Activated CD4-positive, CD25-positive, alpha-beta regulatory T cell treated with anti-CD3 and anti-CD28 coated beads, Interleukin-2, amount 50 U/mL, for 16 hours (primary cell): Measurements from ENCODE around the gene PLP1.
"Not testable (repeated sequence)": the region's sequence is repeated elsewhere in the genome, so short reads cannot be mapped to it uniquely, and the experiment has no call there.

ENCODE experiments used
- DNase-seq: peaks from one replicate; pipeline ENCODE4 v3.0.0-alpha.2; 2020; ENCODE audit warnings: low read depth, low spot score

Gene PLP1

DNA sequence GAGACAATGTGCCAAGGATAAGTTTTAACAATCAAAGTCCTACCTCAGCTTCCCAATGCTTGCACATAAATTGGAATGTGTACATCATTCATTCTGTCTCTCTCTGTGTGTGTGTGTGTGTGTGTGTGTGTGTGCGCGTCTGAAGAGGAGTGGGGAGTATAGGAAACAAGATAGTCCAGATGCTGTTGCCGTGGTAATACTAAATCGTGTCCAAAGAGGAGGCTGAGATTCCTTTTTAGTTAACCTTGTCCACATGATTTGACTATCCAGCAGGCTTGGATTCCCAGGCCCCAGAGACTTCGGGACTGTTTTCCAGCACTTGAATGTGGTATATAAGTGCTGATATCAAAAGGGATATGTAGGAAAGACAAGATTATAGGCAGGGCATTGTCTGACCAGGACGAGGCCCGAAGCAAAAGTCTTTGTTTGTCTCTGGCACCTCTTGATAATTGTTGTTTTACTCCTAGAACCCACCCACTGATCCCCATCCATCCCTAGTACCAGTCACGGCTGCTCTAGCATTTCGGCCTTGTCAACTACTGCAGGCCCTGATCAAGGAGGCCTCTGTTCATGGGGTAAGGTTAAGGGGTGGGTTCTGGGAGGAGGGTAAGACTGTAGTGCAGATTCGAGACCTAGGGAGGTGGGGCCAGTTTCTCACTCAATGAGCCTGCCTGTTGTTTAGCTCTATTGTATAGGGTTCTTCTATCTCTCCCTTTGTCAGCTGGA lies 3.9 kb downstream of the PLP1 start:
- DNase-seq: no peak

DNA sequence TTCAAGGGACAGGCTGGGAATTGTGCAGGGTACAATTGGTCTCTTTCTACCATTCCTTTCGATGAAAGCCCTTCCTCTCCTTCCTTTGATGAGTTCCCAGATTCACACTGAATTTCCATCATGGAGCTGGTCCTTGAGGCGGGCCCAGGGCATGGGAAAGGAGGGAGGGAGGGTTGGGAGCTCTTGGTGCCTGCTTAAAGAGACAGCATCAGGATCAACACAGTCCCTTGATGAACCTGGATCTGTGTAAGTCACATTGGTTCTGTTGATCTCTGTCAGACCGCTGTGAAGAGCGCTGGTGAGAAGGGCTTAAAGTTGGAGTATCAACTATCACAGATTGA lies 4.4 kb downstream of the PLP1 start:
- no peak for DNase-seq

DNA sequence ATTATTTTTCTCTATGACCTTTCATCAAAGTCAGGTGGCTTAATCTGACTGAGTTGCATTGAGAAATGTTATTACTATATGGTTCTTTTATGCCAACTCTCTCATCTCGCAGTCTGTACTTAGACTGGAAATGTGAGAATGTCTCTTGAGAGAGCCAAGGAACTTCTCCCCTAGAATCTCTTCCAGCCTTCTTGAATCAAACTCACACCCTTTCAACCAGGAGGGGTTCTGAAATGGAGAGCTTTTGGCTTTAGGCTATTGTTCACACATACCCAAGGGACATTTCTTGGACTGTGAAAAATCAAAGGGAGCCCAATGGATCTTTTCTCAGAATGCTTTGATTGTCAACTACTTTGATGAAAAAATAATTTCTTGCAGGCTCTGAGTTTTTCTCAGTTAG lies 5.1 kb downstream of the PLP1 start:
- no peak for DNase-seq

DNA sequence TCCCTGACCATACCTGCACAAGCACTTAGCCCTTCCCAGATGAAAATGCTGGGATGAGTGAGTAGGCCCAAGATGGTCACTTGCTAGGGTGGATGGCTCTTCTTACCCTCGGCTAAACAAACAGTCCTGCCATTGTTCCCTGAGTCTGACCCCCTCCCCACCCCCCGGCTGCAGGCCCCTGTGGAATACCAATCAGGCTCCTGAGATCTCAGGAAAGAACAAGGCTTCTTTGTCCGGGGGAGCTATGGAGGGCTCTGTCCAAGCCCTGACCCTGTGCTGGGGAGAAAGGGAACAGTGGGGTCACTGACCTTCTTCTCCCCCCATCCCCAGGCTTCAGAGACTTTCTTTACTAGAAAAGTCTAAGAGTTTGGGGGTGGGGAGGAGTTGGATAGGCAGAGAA lies 6.0 kb downstream of the PLP1 start:
- no peak for DNase-seq

DNA sequence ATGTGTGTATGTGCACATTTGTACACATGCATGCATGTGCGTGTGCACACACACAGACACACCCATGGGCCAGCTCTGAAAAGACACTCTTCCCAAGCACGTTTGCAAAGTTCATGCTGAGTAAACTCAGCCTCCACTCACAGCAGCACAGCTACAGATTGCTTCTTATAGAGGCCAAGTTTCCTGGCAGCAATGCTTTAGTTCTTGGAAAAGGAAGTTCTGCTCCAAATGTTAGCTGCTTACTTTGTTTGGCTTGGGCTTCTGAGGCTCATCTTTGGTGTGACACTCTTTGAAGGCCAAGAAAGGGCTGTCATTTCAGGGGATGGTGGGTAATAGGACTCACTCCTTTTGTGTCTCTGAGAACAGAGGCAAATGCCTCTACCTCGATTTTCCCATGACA lies 6.6 kb downstream of the PLP1 start:
- DNase-seq: no peak

DNA sequence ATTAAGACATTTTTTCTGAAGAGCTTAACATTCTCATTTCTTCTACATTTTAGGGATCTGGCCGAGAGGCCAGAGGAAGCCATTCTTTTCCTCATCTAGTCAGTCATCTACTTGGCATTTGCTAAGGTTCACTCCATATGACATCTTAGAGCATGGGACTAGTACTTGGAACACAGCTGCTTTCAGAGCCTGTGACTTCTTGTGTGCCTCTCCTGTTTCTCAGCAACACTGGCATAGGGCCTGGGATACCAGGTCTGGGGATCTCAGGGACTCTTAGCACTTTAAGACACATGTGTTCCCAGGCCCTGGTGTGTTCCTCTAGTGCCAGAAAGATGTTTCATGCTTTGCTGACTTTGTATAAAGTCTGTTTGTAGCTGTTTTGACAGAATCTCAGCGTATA lies 7.3 kb downstream of the PLP1 start:
- no peak for DNase-seq

DNA sequence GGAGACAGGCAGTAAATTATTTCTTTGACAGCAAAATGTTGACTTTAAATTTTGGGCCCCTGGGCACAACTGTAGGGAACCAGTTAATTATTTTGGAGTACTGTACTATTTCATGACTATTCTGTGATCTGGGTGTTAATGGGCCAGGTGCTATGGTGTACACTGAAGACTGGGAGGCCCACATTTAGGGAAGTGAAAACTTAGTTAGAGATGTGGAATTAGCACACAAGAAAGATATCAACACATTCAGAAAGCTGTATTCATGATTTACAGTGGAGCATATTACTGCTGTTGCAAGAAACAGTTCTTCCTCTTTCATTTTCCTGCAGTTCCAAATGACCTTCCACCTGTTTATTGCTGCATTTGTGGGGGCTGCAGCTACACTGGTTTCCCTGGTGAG lies 12.4 kb downstream of the PLP1 start:
- DNase-seq: no peak

DNA sequence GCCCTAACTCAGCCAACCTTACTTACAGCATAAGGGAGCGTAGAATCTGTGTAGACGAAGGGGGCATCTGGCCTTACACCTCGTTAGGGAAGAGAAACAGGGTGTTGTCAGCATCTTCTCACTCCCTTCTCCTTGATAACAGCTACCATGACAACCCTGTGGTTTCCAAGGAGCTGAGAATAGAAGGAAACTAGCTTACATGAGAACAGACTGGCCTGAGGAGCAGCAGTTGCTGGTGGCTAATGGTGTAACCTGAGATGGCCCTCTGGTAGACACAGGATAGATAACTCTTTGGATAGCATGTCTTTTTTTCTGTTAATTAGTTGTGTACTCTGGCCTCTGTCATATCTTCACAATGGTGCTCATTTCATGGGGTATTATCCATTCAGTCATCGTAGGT lies 14.6 kb downstream of the PLP1 start:
- no peak for DNase-seq

DNA sequence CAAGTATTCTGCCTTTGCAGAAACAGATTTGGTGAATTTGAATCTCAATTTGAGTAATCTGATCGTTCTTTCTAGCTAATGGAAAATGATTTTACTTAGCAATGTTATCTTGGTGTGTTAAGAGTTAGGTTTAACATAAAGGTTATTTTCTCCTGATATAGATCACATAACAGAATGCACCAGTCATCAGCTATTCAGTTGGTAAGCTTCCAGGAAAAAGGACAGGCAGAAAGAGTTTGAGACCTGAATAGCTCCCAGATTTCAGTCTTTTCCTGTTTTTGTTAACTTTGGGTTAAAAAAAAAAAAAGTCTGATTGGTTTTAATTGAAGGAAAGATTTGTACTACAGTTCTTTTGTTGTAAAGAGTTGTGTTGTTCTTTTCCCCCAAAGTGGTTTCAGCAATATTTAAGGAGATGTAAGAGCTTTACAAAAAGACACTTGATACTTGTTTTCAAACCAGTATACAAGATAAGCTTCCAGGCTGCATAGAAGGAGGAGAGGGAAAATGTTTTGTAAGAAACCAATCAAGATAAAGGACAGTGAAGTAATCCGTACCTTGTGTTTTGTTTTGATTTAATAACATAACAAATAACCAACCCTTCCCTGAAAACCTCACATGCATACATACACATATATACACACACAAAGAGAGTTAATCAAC lies 15.3 kb downstream of the PLP1 start:
- no peak for DNase-seq

DNA sequence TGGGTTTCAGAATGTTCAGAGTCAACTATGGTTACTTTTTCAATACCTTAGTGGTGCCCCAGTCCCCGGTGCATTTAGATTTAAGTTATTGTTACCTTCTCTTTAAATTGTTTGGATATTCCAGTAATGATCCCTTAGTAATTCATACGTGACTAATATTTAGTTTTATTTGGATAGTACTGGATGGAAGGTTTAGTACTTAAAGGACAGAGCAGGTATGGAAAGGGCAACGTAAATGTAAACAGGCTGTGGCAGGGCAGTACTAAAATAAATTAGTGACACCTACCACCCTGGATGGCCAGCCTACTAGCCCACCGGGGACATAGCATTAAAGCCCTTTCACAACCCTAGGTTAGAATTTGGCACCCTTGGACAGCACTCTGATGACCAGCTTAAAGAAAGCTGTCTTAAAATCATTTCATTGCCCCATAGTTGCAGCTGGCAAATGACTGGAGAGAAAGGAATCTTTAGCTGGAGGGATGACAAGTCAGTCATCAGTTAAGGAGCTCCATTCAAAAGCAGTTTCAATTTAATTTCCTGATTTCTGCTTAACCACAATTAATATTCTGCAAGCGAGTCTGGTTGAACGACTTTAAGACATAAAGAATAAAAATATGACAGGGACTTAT lies 16.4 kb downstream of the PLP1 start:
- no peak for DNase-seq

DNA sequence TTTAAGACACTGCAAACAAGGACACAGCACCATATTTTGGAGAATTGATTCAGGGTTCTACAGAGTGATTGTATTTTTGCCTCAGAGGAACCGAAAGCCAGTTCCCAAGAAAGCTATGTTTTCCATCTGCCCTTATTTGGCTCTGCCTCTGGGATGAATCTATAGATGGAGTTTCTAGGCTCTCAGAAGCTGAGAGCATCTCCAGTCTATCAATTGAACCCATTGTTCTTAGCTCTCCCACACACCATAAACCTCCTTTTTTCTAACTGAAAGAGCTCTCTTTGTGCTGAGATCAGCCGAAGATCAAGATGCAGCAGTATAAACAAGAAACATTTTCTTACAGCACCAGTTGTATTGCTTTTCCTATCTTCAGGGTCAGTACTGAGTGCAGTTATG lies 16.9 kb downstream of the PLP1 start:
- no peak for DNase-seq

DNA sequence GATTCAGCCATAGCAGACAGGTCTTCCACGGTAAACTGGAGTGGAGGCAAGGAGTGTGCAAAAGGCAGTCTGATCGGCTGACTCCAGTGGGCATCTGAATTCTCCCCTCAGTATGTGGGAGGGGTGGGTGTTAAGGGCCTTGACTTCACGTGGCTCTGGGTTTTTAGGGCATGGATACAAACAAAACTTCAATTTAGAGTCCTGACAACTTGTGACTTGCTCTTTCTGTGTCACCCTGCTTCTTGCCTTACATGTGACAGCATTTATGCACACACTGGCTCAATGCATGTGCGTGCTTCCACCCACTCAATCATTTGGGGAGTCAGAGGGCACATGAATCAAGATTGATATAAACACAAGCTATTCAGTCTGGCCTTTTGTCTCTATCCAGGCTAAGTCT lies 17.5 kb downstream of the PLP1 start:
- no peak for DNase-seq

DNA sequence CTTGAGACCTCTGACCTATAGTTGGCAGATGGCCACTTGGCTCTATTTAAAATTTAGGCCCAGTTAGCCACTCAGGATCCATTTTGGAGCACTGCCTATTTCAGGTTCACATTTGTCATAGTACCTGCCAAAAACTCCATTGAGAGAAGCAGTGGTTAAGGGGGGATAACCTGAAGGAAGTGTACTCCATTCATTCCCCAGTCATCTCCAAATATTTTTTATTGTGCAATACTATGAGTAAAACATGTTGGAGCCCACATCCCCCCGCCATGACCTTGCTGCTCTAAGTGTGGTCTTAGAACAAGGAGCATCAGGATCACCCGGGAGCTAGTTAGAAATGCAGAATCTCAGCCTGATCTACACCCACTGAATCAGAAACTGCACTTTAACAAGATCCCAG lies 21.1 kb downstream of the PLP1 start:
- DNase-seq: no peak

DNA sequence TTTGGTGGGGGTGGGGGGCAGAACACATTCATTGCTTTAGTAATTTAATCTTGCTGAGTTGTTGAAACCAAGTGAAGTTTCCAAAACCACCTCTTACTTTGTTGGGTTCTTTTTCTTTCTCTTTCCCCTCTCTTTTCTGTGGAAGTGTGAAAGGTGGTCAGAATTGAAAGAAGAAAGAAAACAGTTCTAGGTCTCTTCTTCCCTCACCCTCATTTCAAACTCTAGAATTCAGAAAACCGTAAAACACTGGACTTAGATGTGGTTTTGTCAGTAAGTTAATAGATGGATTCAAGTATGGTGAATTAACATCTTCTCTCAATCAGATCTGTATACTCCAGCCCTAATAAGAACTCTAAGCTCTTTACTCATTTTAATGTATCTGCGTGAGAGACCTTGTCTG lies 23.7 kb downstream of the PLP1 start:
- no peak for DNase-seq

DNA sequence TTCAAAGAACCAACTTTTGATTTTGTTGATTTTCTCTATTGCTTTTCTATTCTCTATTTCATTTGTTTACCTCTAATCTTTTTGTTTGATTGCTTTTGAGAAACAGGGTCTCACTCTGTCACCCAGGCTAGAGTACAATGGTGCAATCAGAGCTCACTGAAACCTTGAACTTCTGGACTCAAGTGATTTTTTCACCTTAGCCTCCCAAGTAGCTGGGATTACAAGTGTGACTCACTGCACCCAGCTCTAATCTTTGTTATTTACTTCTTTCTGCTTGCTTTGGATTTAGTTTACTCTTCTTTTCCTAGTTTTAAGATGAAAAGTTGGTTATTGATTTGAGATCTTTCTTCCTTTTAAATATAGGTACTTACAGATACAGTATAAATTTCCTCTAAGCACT lies 29.2 kb downstream of the PLP1 start:
- DNase-seq: no peak

DNA sequence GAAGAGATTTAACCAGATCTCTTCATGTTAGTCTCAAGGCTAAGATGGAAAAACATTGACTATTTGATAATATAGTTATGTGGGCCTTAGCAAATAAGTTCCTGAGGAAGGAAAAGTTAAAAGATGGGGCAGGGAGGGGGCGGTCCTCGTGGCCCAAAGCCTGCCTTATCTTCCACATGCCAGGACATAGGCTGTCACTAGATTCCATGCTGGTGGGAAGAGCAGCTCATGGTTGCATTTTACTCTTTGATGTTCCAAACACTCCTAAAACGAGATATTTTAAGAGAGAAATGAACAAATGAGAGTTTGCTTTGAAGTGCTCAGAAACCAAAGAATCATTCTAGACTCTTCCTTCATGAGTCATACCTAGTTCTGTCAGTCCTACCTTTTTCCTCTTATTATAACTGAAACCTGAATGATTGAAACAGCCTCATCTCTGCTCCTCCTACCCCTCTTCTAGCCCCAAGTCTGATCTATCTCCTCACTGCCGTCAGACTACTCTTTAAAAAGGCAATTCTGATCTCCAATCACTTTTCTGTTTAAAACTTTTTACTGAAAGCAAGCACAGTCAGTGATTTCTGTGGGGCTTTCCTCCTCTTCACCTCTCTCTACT lies 30.3 kb downstream of the PLP1 start:
- DNase-seq: no peak

DNA sequence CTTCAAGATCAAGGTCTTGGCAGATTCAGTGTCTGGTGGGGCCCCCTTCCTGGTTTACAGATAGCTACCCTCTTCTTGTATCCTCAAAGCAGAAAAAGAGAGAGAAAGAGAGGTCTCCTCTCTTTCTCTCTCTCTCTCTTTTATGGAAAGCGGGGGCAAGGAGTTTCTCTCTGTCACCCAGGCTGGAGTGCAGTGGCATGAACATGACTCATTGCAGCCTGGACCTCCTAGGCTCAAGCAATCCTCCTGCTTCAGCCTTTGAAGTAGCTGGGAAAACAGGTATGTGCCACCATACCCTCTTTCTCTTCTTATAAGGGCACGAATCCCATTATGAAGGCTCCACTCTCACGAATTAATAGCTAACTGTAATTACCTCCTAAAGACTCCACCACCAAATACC lies 35.2 kb downstream of the PLP1 start:
- DNase-seq: no peak

DNA sequence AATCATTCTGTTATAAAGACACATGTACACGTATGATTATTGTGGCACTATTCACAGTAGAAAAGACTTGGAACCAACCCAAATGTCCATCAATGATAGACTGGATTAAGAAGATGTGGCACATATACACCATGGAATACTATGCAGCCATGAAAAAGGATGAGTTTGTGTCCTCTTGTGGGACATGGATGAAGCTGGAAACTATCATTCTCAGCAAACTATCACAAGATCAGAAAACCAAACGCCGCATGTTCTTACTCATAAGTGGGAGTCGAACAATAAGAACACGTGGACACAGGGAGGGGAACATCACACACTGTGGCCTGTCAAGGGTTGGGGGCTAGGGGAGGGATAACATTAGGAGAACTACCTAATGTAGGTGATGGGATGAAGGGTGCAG lies 40.5 kb downstream of the PLP1 start:
- not testable (repeated sequence) for DNase-seq

DNA sequence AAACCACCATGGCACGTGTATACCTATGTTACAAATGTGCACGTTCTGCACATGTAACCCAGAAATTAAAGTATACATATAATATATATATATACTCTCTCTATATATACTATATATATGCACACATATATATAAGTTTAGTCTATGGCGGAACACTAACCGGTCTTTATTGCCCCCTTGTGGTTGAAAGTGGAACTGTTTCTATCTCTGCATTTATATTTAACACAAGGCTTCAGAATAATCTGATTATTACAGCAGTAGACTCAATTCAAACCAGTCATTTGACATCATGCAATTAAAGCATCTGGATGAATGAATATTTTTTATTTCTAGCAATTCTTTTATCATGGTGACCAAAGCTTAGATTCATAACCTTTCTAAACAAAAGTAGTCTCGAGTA lies 40.9 kb downstream of the PLP1 start:
- DNase-seq: no peak

DNA sequence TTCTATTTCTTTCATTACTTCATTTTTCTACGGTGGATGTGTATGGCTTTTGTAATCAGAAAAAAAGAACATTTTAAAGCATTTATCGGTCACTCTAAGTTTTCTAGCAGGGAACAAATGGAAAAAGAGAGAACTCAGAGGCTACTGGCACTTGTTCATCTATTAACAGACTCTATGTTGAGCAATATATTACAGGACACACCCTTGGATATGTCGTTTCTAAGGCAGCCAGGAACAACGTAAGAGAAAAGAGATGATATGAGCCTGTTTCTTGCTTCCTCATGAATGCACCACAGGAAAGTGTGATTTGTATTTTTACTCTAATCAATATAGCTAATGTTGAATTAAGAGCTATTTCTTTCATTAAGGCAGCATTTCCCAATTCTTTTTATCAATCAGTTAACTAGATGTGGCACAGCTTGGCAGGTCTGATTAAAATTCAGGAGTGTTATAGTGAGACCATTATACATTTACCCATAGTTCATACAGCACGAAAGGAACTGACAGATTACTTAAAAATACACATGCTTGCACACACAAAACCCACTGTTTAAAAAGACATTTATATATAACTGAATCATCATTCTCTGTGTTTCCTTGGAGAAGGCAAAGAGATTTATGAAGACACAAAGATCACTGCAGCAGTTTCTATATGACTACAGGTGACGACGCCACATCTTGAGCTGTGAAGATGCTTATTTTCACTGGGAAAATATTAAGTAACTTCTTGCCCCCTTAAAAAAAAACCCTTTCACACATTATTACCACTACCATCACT lies 42.4 kb downstream of the PLP1 start:
- no peak for DNase-seq

DNA sequence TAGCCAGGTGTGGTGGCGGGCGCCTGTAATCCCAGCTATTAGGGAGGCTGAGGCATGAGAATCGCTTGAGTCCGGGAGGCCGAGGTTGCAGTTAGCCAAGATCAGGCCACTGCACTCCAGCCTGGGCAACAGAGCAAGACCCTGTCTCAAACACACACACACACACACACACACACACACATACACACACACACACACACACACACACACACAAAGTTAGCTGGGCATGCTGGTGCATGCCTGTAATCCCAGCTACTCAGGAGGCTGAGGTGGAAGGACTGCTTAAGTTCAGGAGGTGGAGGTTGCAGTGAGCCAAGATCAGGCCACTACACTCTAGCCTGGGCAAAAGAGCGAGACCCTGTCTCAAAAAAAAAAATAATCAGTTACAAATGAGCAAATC lies 44.2 kb downstream of the PLP1 start:
- not testable (repeated sequence) for DNase-seq

DNA sequence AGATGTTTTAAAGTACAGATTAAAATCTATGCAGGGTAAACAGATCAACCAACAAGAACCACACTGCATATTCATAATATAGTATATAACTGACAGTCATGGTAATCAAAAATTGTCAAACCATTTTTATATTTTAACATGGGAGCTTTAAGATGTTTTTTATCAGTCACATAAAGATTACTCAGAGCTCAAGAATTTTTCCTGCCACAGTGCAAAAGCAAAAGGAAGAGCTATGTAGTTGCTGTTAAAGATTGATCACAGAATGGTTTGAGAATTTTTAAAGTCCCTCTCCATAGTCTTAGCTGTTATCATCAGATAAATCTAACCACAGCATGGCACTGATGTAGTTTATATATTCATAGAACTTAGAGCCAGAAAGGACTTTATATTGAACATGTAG lies 47.0 kb downstream of the PLP1 start:
- DNase-seq: no peak
